Nephron (organoid): ENCODE results near the gene ERLEC1.

Source experiments
- H3K27ac Mint-ChIP-seq, 3 experiments: 2 replicates each; pipeline ENCODE4 v1.8.0; 2020; ENCODE audit warnings: mixed read lengths in 3 of 3, mild to moderate bottlenecking in 2 of 3, moderate library complexity in 1 of 3
- H3K27me3 Mint-ChIP-seq: 2 replicates; pipeline ENCODE4 v1.8.0; 2021; ENCODE audit warnings: low read depth, mild to moderate bottlenecking, moderate library complexity, mixed read lengths
- H3K36me3 Mint-ChIP-seq: 2 replicates; pipeline ENCODE4 v1.8.0; 2020; ENCODE audit warnings: low read depth, mixed read lengths
- H3K4me1 Mint-ChIP-seq: 2 replicates; pipeline ENCODE4 v1.8.0; 2020; ENCODE audit warnings: mixed read lengths
- H3K4me3 Mint-ChIP-seq, 3 experiments: 2 replicates each; pipeline ENCODE4 v1.8.0; 2020; ENCODE audit warnings: mild to moderate bottlenecking in 3 of 3, mixed read lengths in 3 of 3, moderate library complexity in 2 of 3
- H3K9me3 Mint-ChIP-seq: 2 replicates; pipeline ENCODE4 v1.8.0; 2020; ENCODE audit warnings: mixed read lengths
- CTCF ChIP-seq, 3 experiments: fragments of 200-600 bp; sonication (generic); IDR thresholded peaks; one replicate each; pipeline ENCODE4 v1.5.0; 2021; ENCODE audit warnings: antibody characterized with exemption in 3 of 3; ENCODE audit not compliant: unreplicated experiment in 3 of 3

The ERLEC1 gene

GRCh38 chr2:53777134-53777533 lies 9.7 kb upstream of the ERLEC1 start:
- Mint-ChIP-seq H3K36me3 (peaks cover 43% of the 10 kb centered on the region), H3K4me3 (no peak overlapping the region), H3K4me1 (no peaks in the 10 kb centered on the region), H3K27me3 (no peaks in the 10 kb centered on the region), H3K9me3 (no peaks in the 10 kb centered on the region), H3K27ac (no peak overlapping the region)
- TF ChIP-seq CTCF (IDR thresholded peaks at IDR 0.05; ENCODE audit: unreplicated experiment in 3 of 3), result no peak

GRCh38 chr2:53778536-53779162 lies 8.2 kb upstream of the ERLEC1 start:
- Mint-ChIP-seq H3K9me3 (no peaks in the 10 kb centered on the region), H3K36me3 (peaks cover 43% of the 10 kb centered on the region), H3K27me3 (no peaks in the 10 kb centered on the region), H3K27ac (no peak overlapping the region), H3K4me3 (no peak overlapping the region), H3K4me1 (no peaks in the 10 kb centered on the region)
- no peak for TF ChIP-seq CTCF (IDR thresholded peaks at IDR 0.05; ENCODE audit: unreplicated experiment in 3 of 3)

GRCh38 chr2:53780056-53780455 lies 6.8 kb upstream of the ERLEC1 start:
- no peak for TF ChIP-seq CTCF (IDR thresholded peaks at IDR 0.05; ENCODE audit: unreplicated experiment in 3 of 3)
- H3K27ac Mint-ChIP-seq, result no peak overlapping the region
- no peak overlapping the region for H3K4me3 Mint-ChIP-seq
- H3K36me3 Mint-ChIP-seq, result peaks cover 39% of the 10 kb centered on the region
- no peaks in the 10 kb centered on the region for H3K9me3 Mint-ChIP-seq
- H3K27me3 Mint-ChIP-seq, result no peaks in the 10 kb centered on the region
- peaks cover 9% of the 10 kb centered on the region for H3K4me1 Mint-ChIP-seq

GRCh38 chr2:53782676-53783075 lies 4.2 kb upstream of the ERLEC1 start:
- Mint-ChIP-seq H3K27ac (no peak overlapping the region), H3K4me3 (no peak overlapping the region), H3K9me3 (no peaks in the 10 kb centered on the region), H3K36me3 (peaks cover 31% of the 10 kb centered on the region), H3K27me3 (no peaks in the 10 kb centered on the region), H3K4me1 (peaks cover 16% of the 10 kb centered on the region)
- TF ChIP-seq CTCF (IDR thresholded peaks at IDR 0.05; ENCODE audit: unreplicated experiment in 3 of 3), result no peak

DNA sequence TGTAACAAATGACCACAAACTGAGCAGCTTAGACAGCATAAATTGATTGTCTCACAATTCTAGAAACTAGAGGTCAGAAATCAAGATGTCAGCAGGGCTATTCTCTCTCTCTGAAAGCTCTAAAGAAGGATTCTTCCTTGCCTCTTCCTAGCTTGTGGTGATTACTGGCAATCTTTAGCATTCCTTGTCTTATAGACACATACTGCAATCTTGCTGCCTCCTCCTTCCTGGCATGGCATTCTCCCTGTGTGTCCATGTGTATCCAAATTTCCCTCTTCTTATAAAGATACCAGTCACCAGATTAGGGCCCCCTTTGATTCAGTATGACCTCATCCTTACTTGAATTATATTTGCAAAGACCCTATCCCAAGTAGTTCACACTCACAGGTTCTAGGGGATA lies 2.4 kb upstream of the ERLEC1 start:
- TF ChIP-seq CTCF (IDR thresholded peaks at IDR 0.05; ENCODE audit: unreplicated experiment in 3 of 3), result no peak
- Mint-ChIP-seq H3K4me1 (peaks cover 24% of the 10 kb centered on the region), H3K27me3 (no peaks in the 10 kb centered on the region), H3K36me3 (peaks cover 20% of the 10 kb centered on the region), H3K4me3 (peak overlapping the region; percentile 95 to 98 (median 95)), H3K9me3 (no peaks in the 10 kb centered on the region), H3K27ac (peak overlapping the region; percentile 15 to 97 (median 95))

DNA sequence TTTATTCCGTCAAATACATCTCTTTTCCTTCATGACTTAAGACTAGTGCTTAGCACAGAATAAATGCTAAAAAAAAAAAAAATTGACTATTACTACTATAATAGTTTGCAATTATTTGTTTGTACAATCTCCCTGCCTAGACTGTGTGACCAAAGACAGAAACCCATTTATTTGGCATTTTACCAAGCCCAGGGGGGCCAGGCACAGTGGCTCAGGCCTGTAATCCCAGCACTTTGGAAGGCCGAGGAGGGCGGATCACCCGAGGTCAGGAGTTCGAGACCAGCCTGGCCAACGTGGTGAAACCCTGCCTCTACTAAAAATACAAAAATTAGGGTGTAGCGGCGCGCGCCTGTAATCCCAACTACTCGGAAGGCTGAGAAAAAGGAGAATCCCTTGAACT lies 1.5 kb upstream of the ERLEC1 start:
- no peaks in the 10 kb centered on the region for H3K27me3 Mint-ChIP-seq
- H3K36me3 Mint-ChIP-seq, result peaks cover 12% of the 10 kb centered on the region
- peaks cover 24% of the 10 kb centered on the region for H3K4me1 Mint-ChIP-seq
- peak overlapping the region; percentile 95 to 98 (median 95) for H3K4me3 Mint-ChIP-seq
- no peaks in the 10 kb centered on the region for H3K9me3 Mint-ChIP-seq
- no peak for TF ChIP-seq CTCF (IDR thresholded peaks at IDR 0.05; ENCODE audit: unreplicated experiment in 3 of 3)
- peak overlapping the region; percentile 92 to 97 (median 95) for H3K27ac Mint-ChIP-seq
